A549 treated with GW870086 at 1 μM for 4 hours (cell line): ENCODE measurements around the gene RHNO1. TPM values are rescaled to one million over a fixed set of nuclear protein-coding genes. Genes with fewer than 3 reads are reported as not detected.

ENCODE experiments used
- total RNA-seq: library from RNA; stranded (reverse); fragments of 200-300 nt; extraction: Qiagen RNA extraction; gene quantifications from 5 replicates; pipeline ENCODE4 v1.2.3, GENCODE V29; 2022; ENCODE audit warnings: low read depth

RHNO1 gene
- 35.9 to 44.3 TPM (median 42.5 TPM) in 5 replicates for total RNA-seq

GRCh38 chr12:2877047-2877952 lies at the start of gene RHNO1, which contains the start of gene FOXM1:
Gene RHNO1, plus strand, starts transcription at chr12:2877223. Its CDS starts 8,144 bp downstream, at chr12:2885367.
Gene FOXM1, minus strand, starts transcription at chr12:2877174. Its CDS starts 2,696 bp downstream, at chr12:2874478.

GRCh38 chr12:2834581-2835491 lies 42.2 kb upstream of the RHNO1 start, which contains the start of gene NRIP2:
Gene NRIP2, minus strand, starts transcription at chr12:2835035. Its CDS starts 52 bp downstream, at chr12:2834983.

GRCh38 chr12:2857021-2857431 lies 20.0 kb upstream of the RHNO1 start, which contains the start of gene TEX52:
Gene TEX52, minus strand, starts transcription at chr12:2857039. Its CDS starts 13 bp downstream, at chr12:2857026.

GRCh38 chr12:2890388-2891239 lies 13.6 kb downstream of the RHNO1 start, which contains the start of gene TULP3:
Gene TULP3, plus strand, starts transcription at chr12:2890891. Its CDS starts 57 bp downstream, at chr12:2890948.

Other genes with a start within 250 kb of the RHNO1 start
- gene FKBP4, start 82.3 kb upstream of the RHNO1 start, total RNA-seq, result 88.5 to 107 TPM (median 103 TPM) in 5 replicates
- 12.9 to 18.3 TPM (median 14.5 TPM) in 5 replicates for gene ITFG2, start 64.6 kb upstream of the RHNO1 start, total RNA-seq
- not detected in 5 replicates for gene NRIP2, start 42.2 kb upstream of the RHNO1 start, total RNA-seq
- not detected in 5 replicates for gene TEX52, start 20.2 kb upstream of the RHNO1 start, total RNA-seq
- 81.4 to 98.0 TPM (median 90.6 TPM) in 5 replicates for gene FOXM1, start within 50 bp of the RHNO1 start, total RNA-seq
- gene TULP3, start 13.7 kb downstream of the RHNO1 start, total RNA-seq, result 15.9 to 20.1 TPM (median 19.3 TPM) in 5 replicates
- gene TEAD4, start 82.2 kb downstream of the RHNO1 start, total RNA-seq, result 36.6 to 46.0 TPM (median 45.1 TPM) in 5 replicates
- gene TSPAN9, start 200.2 kb downstream of the RHNO1 start, total RNA-seq, result 49.2 to 69.9 TPM (median 61.4 TPM) in 5 replicates